Subcutaneous adipose tissue (tissue), 4 donors: Measurements from ENCODE around the gene RGS2. TPM values are rescaled to one million over a fixed set of nuclear protein-coding genes. Genes with fewer than 3 reads are reported as not detected.

Experiments
- CTCF ChIP-seq: fragments of 450-650 bp; IDR thresholded peaks from one replicate; pipeline ENCODE4 v1.5.1; 2016; ENCODE audit warnings: low read depth, mild to moderate bottlenecking, control low read depth, antibody characterized with exemption, moderate library complexity
- total RNA-seq, 4 donors: library from RNA; depleted of rRNA; stranded (reverse); fragments of >200 nt; gene quantifications; one replicate each; pipeline ENCODE4 v1.1.0, GENCODE V29; 2016

The RGS2 gene
- total RNA-seq, 4 donors from 2014 or later: 10.2 to 185 (median 76.1) TPM

DNA sequence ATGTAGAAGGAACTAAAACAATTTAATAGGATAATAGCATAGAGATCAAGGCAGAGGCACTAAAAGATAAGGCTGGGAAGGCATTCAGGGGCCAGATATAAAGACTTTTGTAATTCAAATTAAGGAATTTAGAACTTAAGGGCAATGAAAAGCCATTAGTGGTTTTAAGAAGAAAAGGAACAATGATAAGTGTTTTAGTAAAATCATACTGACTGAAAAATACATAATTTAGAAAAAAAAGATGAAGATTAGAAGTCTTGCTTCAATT, 14.1 kb upstream of the RGS2 start:
- no peak for TF ChIP-seq CTCF

- TF ChIP-seq CTCF: no peak
Measured at GRCh38 chr1:192795916-192796618, 12.8 kb upstream of the RGS2 start.

DNA sequence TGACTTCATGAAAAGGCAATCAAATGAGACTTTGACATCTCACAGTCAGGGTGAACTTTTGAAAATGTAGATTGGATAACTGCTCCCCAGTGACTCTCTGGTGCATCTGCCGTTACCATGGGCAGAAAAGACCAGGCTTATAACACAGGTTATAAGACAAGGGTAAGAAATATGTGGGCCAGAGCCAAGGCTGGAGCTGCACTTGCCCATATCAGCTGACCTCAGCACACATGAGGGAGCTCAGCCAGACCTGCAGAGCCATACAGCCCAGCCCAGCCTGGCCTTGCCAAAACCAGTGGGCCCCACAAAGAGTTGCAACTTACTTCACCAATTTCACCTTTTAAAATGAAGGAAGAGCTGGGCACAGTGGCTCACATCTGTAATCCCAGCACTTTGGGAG, 11.7 kb upstream of the RGS2 start:
- no peak for TF ChIP-seq CTCF

- no peak for TF ChIP-seq CTCF
Measured at GRCh38 chr1:192797891-192798290, 10.9 kb upstream of the RGS2 start.

GRCh38 chr1:192801451-192801850, 7.4 kb upstream of the RGS2 start:
- TF ChIP-seq CTCF: no peak

DNA sequence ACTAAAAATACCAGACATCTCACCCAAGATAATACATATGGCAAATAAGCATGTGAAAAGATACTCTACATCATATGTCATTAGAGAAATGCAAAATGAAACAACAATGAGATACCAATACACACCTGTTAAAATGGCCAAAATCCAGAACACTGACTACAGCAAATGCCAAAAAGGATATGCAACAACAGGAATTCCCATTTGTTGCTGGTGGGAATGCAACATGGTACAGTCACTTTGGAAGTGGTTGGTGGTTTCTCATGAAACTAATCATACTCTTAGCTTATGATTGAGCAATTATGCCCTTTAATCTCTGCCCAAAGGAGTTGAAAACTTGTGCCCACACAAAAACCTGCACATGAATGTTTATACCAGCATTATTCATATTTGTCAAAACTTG, 6.4 kb upstream of the RGS2 start:
- no peak for TF ChIP-seq CTCF

DNA sequence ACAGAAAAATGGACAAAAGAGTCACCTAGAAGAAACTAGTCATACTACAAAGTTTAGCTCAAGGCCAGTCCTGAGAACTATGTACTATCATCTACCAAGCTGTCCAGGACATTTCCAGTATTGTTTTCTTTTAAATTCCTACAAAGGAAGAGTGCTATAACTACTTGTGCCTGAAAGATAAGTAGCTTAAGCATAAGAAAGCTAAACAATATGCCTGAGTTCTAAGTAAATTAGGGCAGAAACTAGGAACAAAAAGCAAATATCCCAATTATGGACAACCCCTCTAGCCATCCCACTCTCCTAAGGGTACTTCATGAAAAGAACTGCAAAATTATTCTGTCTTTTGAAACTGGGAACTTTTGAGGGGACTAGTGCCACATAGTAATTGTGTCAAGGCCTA, 5.3 kb upstream of the RGS2 start:
- no peak for TF ChIP-seq CTCF
